Measurements from ENCODE around the gene KCNH4. TPM values are rescaled to one million over a fixed set of nuclear protein-coding genes. Genes with fewer than 3 reads are reported as not detected.

KCNH4 gene
- total and polyA plus RNA-seq, 2 experiments from 2014 or later = not detected

- no peak for TF ChIP-seq CTCF (IDR thresholded peaks at IDR 0.05; ENCODE audit: low read depth, low read length)
- DNase-seq (ENCODE audit: low read depth in 1 of 2, low spot score in 1 of 2) = no peak
- H3K27me3 ChIP-seq = no peaks in the 10 kb centered on the region
- H3K36me3 ChIP-seq = peaks cover 23% of the 10 kb centered on the region
- no peak overlapping the region for H3K27ac ChIP-seq
- no peak overlapping the region for H3K4me3 ChIP-seq
- H3K9me3 ChIP-seq (ENCODE audit: low read depth) = no peaks in the 10 kb centered on the region
- H3K4me1 ChIP-seq (ENCODE audit: low read depth) = no peaks in the 10 kb centered on the region
Observed at GRCh38 chr17:42203354-42203753, 22.4 kb upstream of the KCNH4 start.

GRCh38 chr17:42202696-42203095 lies 21.8 kb upstream of the KCNH4 start:
- TF ChIP-seq CTCF (IDR thresholded peaks at IDR 0.05; ENCODE audit: low read depth, low read length) = no peak
- no peak overlapping the region for H3K27ac ChIP-seq
- no peaks in the 10 kb centered on the region for H3K4me1 ChIP-seq (ENCODE audit: low read depth)
- DNase-seq (ENCODE audit: low read depth in 1 of 2, low spot score in 1 of 2) = no peak
- H3K9me3 ChIP-seq (ENCODE audit: low read depth) = no peaks in the 10 kb centered on the region
- peaks cover 22% of the 10 kb centered on the region for H3K36me3 ChIP-seq
- no peaks in the 10 kb centered on the region for H3K27me3 ChIP-seq
- no peak overlapping the region for H3K4me3 ChIP-seq

- DNase-seq (ENCODE audit: low read depth in 1 of 2, low spot score in 1 of 2) = no peak
- no peaks in the 10 kb centered on the region for H3K4me1 ChIP-seq (ENCODE audit: low read depth)
- no peak overlapping the region for H3K27ac ChIP-seq
- peaks cover 16% of the 10 kb centered on the region for H3K36me3 ChIP-seq
- no peaks in the 10 kb centered on the region for H3K9me3 ChIP-seq (ENCODE audit: low read depth)
- no peaks in the 10 kb centered on the region for H3K27me3 ChIP-seq
- no peak overlapping the region for H3K4me3 ChIP-seq
- TF ChIP-seq CTCF (IDR thresholded peaks at IDR 0.05; ENCODE audit: low read depth, low read length) = no peak
Observed at GRCh38 chr17:42202159-42202558, 21.2 kb upstream of the KCNH4 start.

- Histone ChIP-seq H3K36me3 (peaks cover 11% of the 10 kb centered on the region), H3K4me1 (ENCODE audit: low read depth) (no peaks in the 10 kb centered on the region), H3K27me3 (no peaks in the 10 kb centered on the region), H3K4me3 (no peak overlapping the region), H3K27ac (no peak overlapping the region), H3K9me3 (ENCODE audit: low read depth) (no peaks in the 10 kb centered on the region)
- no peak for DNase-seq (ENCODE audit: low read depth in 1 of 2, low spot score in 1 of 2)
- TF ChIP-seq CTCF (IDR thresholded peaks at IDR 0.05; ENCODE audit: low read depth, low read length) = no peak
Observed at GRCh38 chr17:42201458-42201772, 20.5 kb upstream of the KCNH4 start.

- H3K27me3 ChIP-seq = no peaks in the 10 kb centered on the region
- H3K36me3 ChIP-seq = peaks cover 6% of the 10 kb centered on the region
- peak in 1 of 2 donors; percentile 89 for DNase-seq (ENCODE audit: low read depth in 1 of 2, low spot score in 1 of 2)
- H3K9me3 ChIP-seq (ENCODE audit: low read depth) = no peaks in the 10 kb centered on the region
- H3K4me1 ChIP-seq (ENCODE audit: low read depth) = no peaks in the 10 kb centered on the region
- TF ChIP-seq CTCF (IDR thresholded peaks at IDR 0.05; ENCODE audit: low read depth, low read length) = no peak
- H3K4me3 ChIP-seq = no peak overlapping the region
- no peak overlapping the region for H3K27ac ChIP-seq
Observed at GRCh38 chr17:42200706-42201457, 19.9 kb upstream of the KCNH4 start.
